GM19023 (cell line): ENCODE results near the gene RNF130.

Experiments used
- ATAC-seq: cut with Tn5 transposase; IDR thresholded peaks from one replicate; pipeline ENCODE4 v1.9.1; 2021; ENCODE audit warnings: mild to moderate bottlenecking, moderate library complexity; ENCODE audit not compliant: unreplicated experiment

Gene RNF130

GRCh38 chr5:180071531-180072255, at the start of gene RNF130:
RNF130 (minus strand) TSS chr5:180071759; CDS start chr5:180071702, 57 bp downstream.
- no peak for ATAC-seq

GRCh38 chr5:180120237-180121101, 48.9 kb upstream of the RNF130 start:
- no peak for ATAC-seq

- no peak for ATAC-seq
These were observed 48.3 kb upstream of the RNF130 start for GRCh38 chr5:180119903-180120236.

GRCh38 chr5:180119031-180119902, 47.7 kb upstream of the RNF130 start:
- ATAC-seq, result no peak

DNA sequence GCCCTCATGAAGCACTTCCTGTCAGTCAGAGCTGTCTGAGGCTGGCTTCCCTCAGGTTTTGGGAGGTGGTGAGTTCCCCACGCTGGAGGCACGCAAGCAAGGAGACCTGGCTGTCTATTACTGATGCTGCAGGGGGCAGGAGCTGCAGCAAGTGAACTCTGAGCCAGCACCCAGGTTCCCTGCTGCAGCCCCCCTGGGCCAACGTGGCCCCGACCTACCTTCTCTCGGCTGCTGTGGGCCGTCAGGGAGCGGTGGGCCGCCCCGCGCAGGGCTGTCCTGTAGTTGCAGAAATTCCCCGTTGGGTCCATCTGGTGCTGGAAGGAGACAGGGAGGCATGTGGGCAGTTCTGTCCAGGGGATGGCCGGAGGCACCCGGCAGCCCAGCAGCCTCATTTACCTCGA, 46.8 kb upstream of the RNF130 start:
- ATAC-seq, result no peak

- ATAC-seq, result no peak
These were observed 45.6 kb upstream of the RNF130 start for GRCh38 chr5:180117000-180117725.

DNA sequence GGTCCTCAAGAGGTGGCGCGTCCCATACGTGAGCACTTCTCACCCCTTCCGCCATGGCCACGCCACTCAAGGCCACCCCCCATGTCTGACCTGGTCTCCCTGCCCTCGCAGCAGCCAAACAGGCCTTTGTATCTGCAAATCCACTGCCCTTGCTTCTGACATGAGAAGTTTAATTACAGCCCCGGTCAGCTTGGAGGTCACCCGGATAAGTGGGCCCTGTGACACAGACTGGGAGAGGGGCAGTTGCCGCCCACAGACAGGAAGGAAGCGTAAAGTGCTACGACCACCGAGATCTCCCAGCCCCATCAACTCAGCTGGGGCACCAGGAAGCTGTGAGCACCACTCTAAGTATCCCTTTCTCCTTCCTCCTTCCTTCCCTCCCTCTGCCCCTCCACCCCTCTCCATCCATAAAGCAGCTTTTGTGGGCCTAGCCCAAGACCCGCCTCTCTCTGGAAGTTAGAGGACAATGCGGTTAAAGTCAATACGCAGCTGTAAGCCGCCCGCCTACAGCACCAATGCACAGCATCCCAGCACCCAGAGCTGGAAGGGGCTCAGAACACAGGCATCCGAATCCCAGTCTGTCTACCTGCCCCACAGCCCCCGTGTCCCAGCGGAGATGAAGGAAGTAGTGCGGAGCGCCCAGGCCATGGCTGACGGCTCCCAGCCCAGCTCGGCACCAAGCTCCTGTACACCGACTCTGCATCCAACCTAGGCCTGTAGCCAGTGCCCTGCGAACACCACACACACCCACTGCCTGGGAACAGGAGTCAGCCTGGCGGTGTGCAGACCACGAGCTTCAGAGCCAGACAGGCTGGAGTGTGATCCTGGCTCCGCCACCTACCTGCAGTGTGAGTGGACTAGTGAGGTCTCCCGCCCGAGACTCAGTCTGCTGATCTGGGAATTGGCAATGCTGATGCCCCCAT, 44.8 kb upstream of the RNF130 start:
- ATAC-seq, result no peak

- ATAC-seq, result no peak
These were observed 43.9 kb upstream of the RNF130 start for GRCh38 chr5:180115326-180116076.

GRCh38 chr5:180114304-180115003, 42.9 kb upstream of the RNF130 start:
- ATAC-seq, result no peak

DNA sequence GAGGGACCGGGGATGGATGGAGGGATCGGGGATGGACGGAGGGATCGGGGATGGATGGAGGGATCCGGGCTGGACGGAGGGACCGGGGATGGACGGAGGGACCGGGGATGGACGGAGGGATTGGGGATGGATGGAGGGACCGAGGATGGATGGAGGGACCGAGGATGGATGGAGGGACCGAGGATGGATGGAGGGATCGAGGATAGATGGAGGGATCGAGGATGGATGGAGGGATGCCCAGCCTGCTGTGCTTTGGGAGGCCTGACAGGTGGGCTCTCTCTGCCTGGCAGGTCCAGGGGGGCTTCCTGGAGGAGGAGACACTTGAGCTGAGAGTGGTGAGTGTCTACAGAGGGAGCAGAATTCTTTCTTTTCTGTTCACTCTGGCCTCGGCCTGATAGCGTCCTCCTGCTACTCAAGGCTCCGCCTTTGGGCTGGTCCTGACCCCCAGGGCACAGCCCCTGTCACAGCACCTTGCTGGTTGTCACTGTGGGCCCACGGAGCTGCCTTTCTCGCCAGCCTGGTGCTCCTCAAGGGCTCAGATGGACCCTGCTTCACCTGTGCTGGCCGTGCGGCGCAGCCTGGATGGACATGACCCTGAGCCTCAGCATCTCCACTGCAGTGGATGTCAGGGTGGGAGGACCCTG, 42.2 kb upstream of the RNF130 start:
- no peak for ATAC-seq

- ATAC-seq, result no peak
These were observed 40.8 kb upstream of the RNF130 start for GRCh38 chr5:180112181-180112861.

DNA sequence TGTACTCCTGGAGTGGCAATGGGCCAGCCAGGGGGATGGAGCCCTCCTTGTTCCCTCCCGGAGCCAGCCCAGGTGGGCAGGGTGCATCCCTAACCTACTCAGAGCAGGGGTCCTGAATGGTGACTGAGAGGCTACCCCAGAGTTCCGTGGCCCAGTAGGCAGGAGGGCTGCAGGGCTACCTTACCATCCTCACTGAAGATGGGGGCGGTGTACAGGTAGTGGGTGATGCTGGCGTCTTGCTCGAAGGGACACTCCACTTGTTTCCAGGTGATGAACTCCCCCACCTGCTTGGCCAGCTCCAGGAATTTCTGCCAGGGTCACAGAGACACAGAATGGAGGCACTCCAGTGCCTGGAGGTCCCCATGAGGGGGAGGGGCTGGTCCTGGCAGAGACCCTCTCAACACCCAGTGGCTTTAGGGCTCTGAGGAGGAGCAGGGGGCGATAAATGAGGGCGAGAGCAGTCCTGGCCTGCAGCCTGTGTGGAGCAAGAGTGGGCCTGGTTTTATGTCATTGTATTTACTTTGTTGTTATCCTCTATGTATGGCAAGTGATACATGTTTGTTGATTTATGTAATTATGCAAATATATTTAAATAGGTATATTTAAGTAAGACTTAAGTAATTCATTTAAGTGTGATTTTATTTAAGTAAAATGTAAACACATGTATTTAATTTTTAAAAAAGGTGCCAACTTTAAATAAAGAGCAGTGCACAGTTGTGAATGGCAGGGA, 39.9 kb upstream of the RNF130 start:
- no peak for ATAC-seq

DNA sequence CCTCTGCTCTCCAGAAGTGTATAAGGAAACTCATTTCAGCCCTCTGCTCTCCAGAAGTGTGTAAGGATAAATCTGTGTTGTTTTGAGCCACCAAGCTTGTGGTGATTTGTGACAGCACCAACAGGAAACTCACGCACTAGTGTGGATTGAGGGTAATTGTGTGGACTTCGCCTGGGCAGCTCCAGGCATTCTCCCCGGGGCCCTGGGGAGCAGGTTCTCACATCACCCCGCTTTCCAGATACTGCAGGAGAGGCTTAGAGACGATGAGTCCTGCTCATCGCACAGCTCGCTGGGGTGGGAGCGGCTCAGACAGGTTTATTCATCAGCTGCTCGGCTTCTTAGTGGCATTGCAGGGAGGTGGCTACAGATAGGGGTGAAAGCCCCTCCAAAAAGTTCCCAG, 38.4 kb upstream of the RNF130 start:
- ATAC-seq, result no peak

DNA sequence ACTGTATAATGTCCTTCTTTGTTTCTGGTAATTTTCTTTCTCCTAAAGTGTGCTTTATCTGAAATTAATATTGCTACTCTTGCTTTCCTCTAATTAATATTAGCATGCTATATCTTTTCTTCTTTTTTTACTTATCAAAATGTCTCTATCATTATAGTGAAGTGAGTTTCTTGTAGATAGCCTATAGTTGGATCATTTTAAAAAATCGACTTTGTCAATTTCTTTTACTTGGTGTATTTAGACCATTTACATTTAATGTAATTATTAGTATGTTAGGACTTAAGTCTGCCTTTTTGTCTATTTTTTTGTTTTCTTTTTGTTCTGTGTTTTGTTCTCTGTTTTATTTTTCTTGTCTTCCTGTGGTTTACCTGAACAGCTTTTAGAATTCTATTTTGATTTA, 35.4 kb upstream of the RNF130 start:
- ATAC-seq, result no peak

DNA sequence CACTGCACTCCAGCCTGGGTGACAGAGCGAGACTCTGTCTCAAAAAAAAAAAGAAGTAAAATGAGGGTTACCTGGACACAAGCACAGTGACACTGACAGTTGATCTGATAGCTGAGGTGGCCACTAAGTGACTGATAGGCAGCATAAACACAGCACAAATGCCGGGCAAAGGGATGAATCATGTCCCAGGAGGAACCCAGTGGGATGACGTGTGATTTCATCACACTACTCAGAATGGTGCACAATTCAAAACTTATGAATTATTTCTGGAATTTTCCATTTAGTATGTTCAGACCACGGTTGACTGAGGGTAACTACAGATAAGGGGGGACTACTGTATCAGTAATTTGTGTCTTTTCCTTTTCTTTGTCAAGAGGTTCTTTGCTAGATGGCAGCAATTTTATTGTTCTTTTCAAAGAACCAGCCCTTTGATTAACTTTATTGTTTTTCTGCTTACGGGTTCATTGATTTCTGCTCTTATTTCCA, 34.3 kb upstream of the RNF130 start:
- ATAC-seq, result no peak

DNA sequence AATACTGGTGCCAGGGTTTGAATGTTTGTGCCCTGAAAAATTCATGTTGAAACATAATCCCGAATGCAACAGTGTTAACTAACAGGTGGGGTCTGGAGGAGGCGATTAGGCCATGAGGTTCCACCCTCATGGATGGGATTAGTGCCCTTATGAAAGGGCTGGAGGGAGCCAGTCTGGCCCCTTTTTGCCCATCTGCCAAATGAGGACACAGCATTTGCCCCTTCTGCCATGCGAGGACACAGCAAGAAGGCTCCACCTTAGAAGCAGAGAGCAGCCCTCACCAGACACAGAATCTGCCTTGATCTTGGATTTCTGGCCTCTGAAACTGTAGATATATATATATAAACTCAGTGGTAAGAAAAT, 32.6 kb upstream of the RNF130 start:
- ATAC-seq, result no peak
